Karpas-422 (cell line): ENCODE results near the gene MEX3C. TPM values are rescaled to one million over a fixed set of nuclear protein-coding genes. Genes with fewer than 3 reads are reported as not detected.

Experiments used
- DNase-seq: peaks from one replicate; pipeline ENCODE4 v3.0.0-alpha.2; 2015
- H2AFZ ChIP-seq: fragments of 200-600 bp; sonication (generic); 2 replicates; pipeline ENCODE4 v1.6.1; 2014; ENCODE audit warnings: antibody characterized with exemption, low read length, mixed read lengths
- H3K27ac ChIP-seq: fragments of 200-600 bp; sonication (generic); 2 replicates; pipeline ENCODE4 v1.5.1; 2014; ENCODE audit warnings: mild to moderate bottlenecking, low read length, moderate library complexity
- H3K27me3 ChIP-seq: fragments of 200-600 bp; sonication (generic); 2 replicates; pipeline ENCODE4 v1.6.1; 2014; ENCODE audit warnings: low read length, mixed read lengths
- H3K36me3 ChIP-seq: fragments of 200-600 bp; sonication (generic); 2 replicates; pipeline ENCODE4 v1.6.1; 2014; ENCODE audit warnings: low read length, mixed read lengths; ENCODE audit not compliant: insufficient read depth
- H3K4me1 ChIP-seq: fragments of 200-600 bp; sonication (generic); 2 replicates; pipeline ENCODE4 v1.6.1; 2014; ENCODE audit warnings: mild to moderate bottlenecking, low read length, mixed read lengths
- H3K4me2 ChIP-seq: fragments of 200-600 bp; sonication (generic); 2 replicates; pipeline ENCODE4 v1.6.1; 2014; ENCODE audit warnings: low read length, low read depth, mild to moderate bottlenecking; ENCODE audit not compliant: poor library complexity, severe bottlenecking
- H3K4me3 ChIP-seq: fragments of 200-600 bp; sonication (generic); 2 replicates; pipeline ENCODE4 v1.5.1; 2014; ENCODE audit warnings: mild to moderate bottlenecking, antibody characterized with exemption, low read length, mixed read lengths
- H3K79me2 ChIP-seq: fragments of 200-600 bp; sonication (generic); 2 replicates; pipeline ENCODE4 v1.6.1; 2014; ENCODE audit warnings: mild to moderate bottlenecking, low read length, mixed read lengths
- H3K9ac ChIP-seq: fragments of 200-600 bp; sonication (generic); 2 replicates; pipeline ENCODE4 v1.6.0; 2014; ENCODE audit warnings: low read length
- H3K9me2 ChIP-seq: fragments of 200-600 bp; sonication (generic), shearing (Covaris generic); replicated peaks from 2 replicates; pipeline ENCODE4 v1.6.0; 2014; ENCODE audit warnings: mild to moderate bottlenecking, low read length, moderate library complexity; ENCODE audit not compliant: insufficient read depth
- H3K9me3 ChIP-seq: fragments of 300-700, 200-600 bp; sonication (generic); 2 replicates; pipeline ENCODE4 v1.6.1; 2014; ENCODE audit warnings: low read length, mixed read lengths
- H4K20me1 ChIP-seq: fragments of 200-600 bp; sonication (generic); 2 replicates; pipeline ENCODE4 v1.6.1; 2014; ENCODE audit warnings: mild to moderate bottlenecking, antibody characterized with exemption, low read length, low read depth; ENCODE audit not compliant: insufficient read depth
- total RNA-seq: library from RNA; depleted of rRNA; stranded (reverse); fragments of >200 nt; shearing (Covaris generic); gene quantifications from 2 replicates; pipeline ENCODE4 v1.2.3, GENCODE V29; 2014; ENCODE audit warnings: low replicate concordance

Gene MEX3C
- total RNA-seq, 1 experiment from 2014 or later = 43.7 TPM

- Histone ChIP-seq H3K27me3 (no peaks in the 10 kb centered on the region), H3K9me2 (no peaks in the 10 kb centered on the region), H3K9me3 (no peaks in the 10 kb centered on the region), H3K79me2 (no peaks in the 10 kb centered on the region), H3K4me2 (no peak overlapping the region), H2AFZ (no peak overlapping the region), H3K27ac (no peak overlapping the region), H3K9ac (no peak overlapping the region), H3K36me3 (no peaks in the 10 kb centered on the region), H3K4me1 (peaks cover 3% of the 10 kb centered on the region), H3K4me3 (no peak overlapping the region), H4K20me1 (peaks cover 21% of the 10 kb centered on the region)
- no peak for DNase-seq
These were observed 28.4 kb downstream of the MEX3C start for GRCh38 chr18:51168960-51169662.

GRCh38 chr18:51168026-51168742, 29.3 kb downstream of the MEX3C start:
- no peak for DNase-seq
- Histone ChIP-seq H3K9ac (no peak overlapping the region), H3K4me1 (peaks cover 3% of the 10 kb centered on the region), H3K9me3 (no peaks in the 10 kb centered on the region), H3K27ac (no peak overlapping the region), H3K9me2 (no peaks in the 10 kb centered on the region), H3K36me3 (no peaks in the 10 kb centered on the region), H3K27me3 (no peaks in the 10 kb centered on the region), H3K79me2 (no peaks in the 10 kb centered on the region), H2AFZ (no peak overlapping the region), H4K20me1 (peaks cover 21% of the 10 kb centered on the region), H3K4me2 (no peak overlapping the region), H3K4me3 (no peak overlapping the region)

- Histone ChIP-seq H3K27ac (no peak overlapping the region), H3K4me3 (no peak overlapping the region), H3K4me1 (peaks cover 3% of the 10 kb centered on the region), H2AFZ (no peak overlapping the region), H3K79me2 (no peaks in the 10 kb centered on the region), H3K4me2 (no peak overlapping the region), H4K20me1 (no peaks in the 10 kb centered on the region; the same call in 1 of the 2 replicates), H3K27me3 (no peaks in the 10 kb centered on the region), H3K9ac (no peak overlapping the region), H3K9me2 (no peaks in the 10 kb centered on the region), H3K36me3 (no peaks in the 10 kb centered on the region), H3K9me3 (no peaks in the 10 kb centered on the region)
- DNase-seq = no peak
These were observed 32.2 kb downstream of the MEX3C start for GRCh38 chr18:51165296-51165695.

GRCh38 chr18:51164761-51165281, 32.7 kb downstream of the MEX3C start:
- H3K4me1 ChIP-seq = peaks cover under 1% of the 10 kb centered on the region
- no peaks in the 10 kb centered on the region for H3K9me2 ChIP-seq
- no peak overlapping the region for H3K27ac ChIP-seq
- H3K79me2 ChIP-seq = no peaks in the 10 kb centered on the region
- no peaks in the 10 kb centered on the region for H3K9me3 ChIP-seq
- H2AFZ ChIP-seq = no peak overlapping the region
- no peaks in the 10 kb centered on the region for H4K20me1 ChIP-seq
- no peak overlapping the region for H3K4me2 ChIP-seq
- H3K36me3 ChIP-seq = no peaks in the 10 kb centered on the region
- no peak for DNase-seq
- H3K27me3 ChIP-seq = no peaks in the 10 kb centered on the region
- no peak overlapping the region for H3K4me3 ChIP-seq
- H3K9ac ChIP-seq = no peak overlapping the region

GRCh38 chr18:51164342-51164741, 33.1 kb downstream of the MEX3C start:
- Histone ChIP-seq H3K27me3 (no peaks in the 10 kb centered on the region), H3K4me1 (no peaks in the 10 kb centered on the region), H3K9ac (no peak overlapping the region), H3K79me2 (no peaks in the 10 kb centered on the region), H3K9me3 (no peaks in the 10 kb centered on the region), H3K9me2 (no peaks in the 10 kb centered on the region), H2AFZ (no peak overlapping the region), H3K27ac (no peak overlapping the region), H3K4me3 (no peak overlapping the region), H4K20me1 (no peaks in the 10 kb centered on the region), H3K4me2 (no peak overlapping the region), H3K36me3 (no peaks in the 10 kb centered on the region)
- no peak for DNase-seq

GRCh38 chr18:51163543-51163942, 33.9 kb downstream of the MEX3C start:
- Histone ChIP-seq H4K20me1 (no peaks in the 10 kb centered on the region), H3K4me1 (no peaks in the 10 kb centered on the region), H3K9ac (no peak overlapping the region), H3K9me2 (no peaks in the 10 kb centered on the region), H3K27me3 (no peaks in the 10 kb centered on the region), H3K79me2 (no peaks in the 10 kb centered on the region), H3K4me2 (no peak overlapping the region), H3K27ac (no peak overlapping the region), H3K4me3 (no peak overlapping the region), H3K36me3 (no peaks in the 10 kb centered on the region), H3K9me3 (no peaks in the 10 kb centered on the region), H2AFZ (no peak overlapping the region)
- DNase-seq = no peak

- no peak overlapping the region for H3K4me3 ChIP-seq
- no peak overlapping the region for H3K9ac ChIP-seq
- H2AFZ ChIP-seq = no peak overlapping the region
- no peak overlapping the region for H3K4me2 ChIP-seq
- H3K9me3 ChIP-seq = no peaks in the 10 kb centered on the region
- no peak overlapping the region for H3K27ac ChIP-seq
- no peaks in the 10 kb centered on the region for H3K4me1 ChIP-seq
- H3K9me2 ChIP-seq = no peaks in the 10 kb centered on the region
- no peak for DNase-seq
- H3K36me3 ChIP-seq = no peaks in the 10 kb centered on the region
- H3K79me2 ChIP-seq = no peaks in the 10 kb centered on the region
- H4K20me1 ChIP-seq = no peaks in the 10 kb centered on the region
- no peaks in the 10 kb centered on the region for H3K27me3 ChIP-seq
These were observed 34.9 kb downstream of the MEX3C start for GRCh38 chr18:51162617-51163016.

- Histone ChIP-seq H3K4me3 (no peak overlapping the region), H3K9me3 (no peaks in the 10 kb centered on the region), H3K36me3 (no peaks in the 10 kb centered on the region), H3K9ac (no peak overlapping the region), H3K27ac (no peak overlapping the region), H3K27me3 (no peaks in the 10 kb centered on the region), H3K9me2 (no peaks in the 10 kb centered on the region), H3K4me1 (no peaks in the 10 kb centered on the region), H3K4me2 (no peak overlapping the region), H4K20me1 (no peaks in the 10 kb centered on the region), H2AFZ (no peak overlapping the region), H3K79me2 (no peaks in the 10 kb centered on the region)
- DNase-seq = no peak
These were observed 36.8 kb downstream of the MEX3C start for GRCh38 chr18:51160646-51161045.
